CD4-positive, alpha-beta T cell treated with Interleukin-15 for 1 hour (primary cell): ENCODE measurements around the gene EPHA8.

Experiments used
- DNase-seq: peaks from one replicate; pipeline ENCODE4 v3.0.0-alpha.2; 2020

EPHA8 gene

GRCh38 chr1:22537441-22538139 lies 25.7 kb upstream of the EPHA8 start:
- no peak for DNase-seq

GRCh38 chr1:22539510-22540118 lies 23.7 kb upstream of the EPHA8 start:
- DNase-seq: no peak

DNA sequence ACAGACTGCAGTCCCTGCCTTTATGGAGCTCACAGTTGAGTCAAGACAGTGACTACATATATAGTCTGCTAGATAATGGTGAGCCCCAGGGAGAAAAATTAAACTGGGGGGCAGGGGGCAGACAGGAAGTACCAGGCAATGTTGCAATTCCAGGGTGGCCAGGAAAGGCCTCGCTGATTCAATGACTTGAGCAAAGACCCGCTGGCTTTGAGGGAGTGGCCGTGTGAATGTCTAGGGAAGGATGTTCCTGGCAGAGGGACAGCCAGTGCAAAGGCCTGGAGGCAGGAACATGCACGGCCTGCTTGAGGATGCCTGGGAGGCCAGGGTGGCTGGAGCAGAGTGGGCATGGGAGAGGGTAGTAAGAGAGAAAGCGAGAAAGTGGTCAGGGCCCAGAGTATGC lies 23.0 kb upstream of the EPHA8 start:
- no peak for DNase-seq

GRCh38 chr1:22542886-22543285 lies 20.4 kb upstream of the EPHA8 start:
- DNase-seq: no peak

GRCh38 chr1:22543679-22544078 lies 19.6 kb upstream of the EPHA8 start:
- no peak for DNase-seq

DNA sequence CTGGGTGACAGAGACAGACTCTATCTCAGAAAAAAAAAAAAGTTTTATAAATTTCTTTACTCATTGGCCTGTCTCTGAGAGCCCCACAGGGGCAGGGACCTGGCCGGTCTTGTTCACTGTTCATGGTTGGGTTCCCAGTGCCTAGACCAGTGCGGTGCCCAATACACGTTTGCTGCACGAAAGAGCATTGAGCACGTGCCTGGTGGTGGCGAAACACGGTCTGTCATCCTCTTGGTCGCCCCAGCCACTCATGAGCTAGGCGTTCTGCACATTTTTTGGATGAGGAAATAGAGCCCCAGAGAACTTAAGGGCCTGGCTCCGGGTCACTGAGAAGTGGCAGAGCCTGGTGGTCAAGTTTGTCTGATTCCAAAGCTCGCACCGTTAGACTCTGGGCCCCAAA lies 18.7 kb upstream of the EPHA8 start:
- DNase-seq: no peak

DNA sequence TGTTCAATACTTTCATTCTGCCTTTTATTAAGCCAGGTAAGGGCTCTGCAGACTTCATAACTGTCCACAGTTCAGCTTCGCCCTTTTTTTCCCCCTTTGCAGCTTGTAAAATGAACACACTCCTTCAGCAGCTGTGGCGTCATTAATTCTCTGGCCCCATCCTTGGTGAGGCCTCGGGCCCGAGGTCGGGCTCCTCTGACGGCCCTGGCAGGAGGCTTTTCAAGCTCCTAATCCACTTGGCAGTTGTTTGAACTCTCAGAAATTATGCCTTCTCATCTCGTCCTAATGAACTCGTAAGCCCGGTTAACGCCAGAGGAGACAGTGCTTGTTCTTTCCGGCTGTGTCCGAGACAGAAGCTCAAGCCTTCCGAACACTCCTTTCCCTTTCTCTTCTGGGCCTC lies 18.1 kb upstream of the EPHA8 start:
- no peak for DNase-seq

- no peak for DNase-seq
Observed at GRCh38 chr1:22547186-22547817, 16.0 kb upstream of the EPHA8 start.

- DNase-seq: no peak
Observed at GRCh38 chr1:22547818-22548462, 15.3 kb upstream of the EPHA8 start.

DNA sequence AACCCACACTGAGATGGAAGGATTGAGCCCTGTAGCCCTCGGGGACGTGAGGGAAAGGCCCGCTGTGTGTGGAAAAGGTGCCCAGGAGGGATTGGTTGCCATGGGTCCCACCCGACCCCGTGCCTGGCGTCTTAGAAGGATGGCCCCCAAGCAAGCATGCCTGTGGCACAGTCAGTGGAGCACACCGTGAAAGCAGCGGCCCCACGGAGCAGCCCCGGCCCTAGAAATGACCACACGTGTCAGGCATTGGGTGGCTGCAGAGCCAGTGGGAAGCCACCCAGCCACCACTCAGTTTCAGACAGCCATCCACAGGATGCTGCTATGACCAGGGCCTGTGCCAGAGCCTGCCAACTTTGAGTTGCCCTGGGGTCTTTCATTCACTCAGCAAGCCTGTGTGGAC lies 13.3 kb upstream of the EPHA8 start:
- DNase-seq: no peak

GRCh38 chr1:22551591-22551990 lies 11.7 kb upstream of the EPHA8 start:
- DNase-seq: no peak

GRCh38 chr1:22552021-22552420 lies 11.3 kb upstream of the EPHA8 start:
- no peak for DNase-seq

DNA sequence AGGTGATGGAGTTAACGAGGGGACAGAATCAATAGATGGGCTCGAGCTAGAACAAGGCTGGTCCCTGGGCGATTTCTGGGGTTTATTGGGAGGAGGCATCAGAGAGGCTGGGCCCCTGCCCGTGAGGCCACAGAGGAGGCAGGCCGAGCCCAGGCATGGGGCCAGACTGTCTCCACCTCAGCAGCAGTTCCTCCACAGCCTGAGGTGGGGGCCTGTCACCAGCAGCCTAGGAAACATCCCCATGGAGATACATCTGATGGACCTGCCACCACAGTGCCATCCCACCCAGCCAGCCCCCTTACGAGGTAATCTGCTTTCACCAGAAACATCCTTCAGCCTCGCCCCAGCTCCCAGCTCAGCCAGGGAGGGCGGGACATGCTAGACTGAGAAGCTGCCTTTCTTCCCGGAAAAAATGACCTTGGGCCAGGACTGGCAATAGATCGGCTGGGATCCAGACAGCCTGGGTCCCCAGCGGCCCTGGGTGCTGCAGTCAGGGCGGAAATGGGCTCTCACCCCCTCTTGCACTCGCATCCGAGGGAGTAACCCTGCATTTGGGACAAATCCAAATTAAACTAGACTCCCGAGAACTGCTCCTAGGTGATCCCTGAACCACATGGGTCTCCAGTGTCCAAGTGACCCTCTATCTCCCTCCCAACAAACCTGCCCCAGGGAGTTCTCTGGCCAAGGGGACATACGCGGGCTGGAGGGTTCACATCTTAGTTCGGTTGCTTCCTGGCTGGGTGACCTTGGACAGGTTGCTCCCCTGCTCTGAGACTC lies 10.0 kb upstream of the EPHA8 start:
- DNase-seq: no peak

GRCh38 chr1:22553991-22554522 lies 9.2 kb upstream of the EPHA8 start:
- no peak for DNase-seq

DNA sequence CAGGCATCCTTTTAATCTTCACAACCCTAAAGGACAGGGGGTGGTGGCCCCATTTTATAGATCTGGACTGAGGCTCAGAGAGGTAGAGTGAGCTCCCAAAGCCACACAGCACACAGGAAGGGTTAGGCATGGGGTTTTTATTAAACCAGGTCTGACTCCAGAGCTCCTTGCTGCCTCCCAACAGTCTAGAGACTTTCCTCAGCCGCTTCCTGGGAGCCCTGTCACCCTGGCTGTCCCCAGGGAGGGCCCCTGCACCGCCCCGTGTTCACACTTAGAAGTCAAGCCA lies 8.0 kb upstream of the EPHA8 start:
- DNase-seq: no peak

DNA sequence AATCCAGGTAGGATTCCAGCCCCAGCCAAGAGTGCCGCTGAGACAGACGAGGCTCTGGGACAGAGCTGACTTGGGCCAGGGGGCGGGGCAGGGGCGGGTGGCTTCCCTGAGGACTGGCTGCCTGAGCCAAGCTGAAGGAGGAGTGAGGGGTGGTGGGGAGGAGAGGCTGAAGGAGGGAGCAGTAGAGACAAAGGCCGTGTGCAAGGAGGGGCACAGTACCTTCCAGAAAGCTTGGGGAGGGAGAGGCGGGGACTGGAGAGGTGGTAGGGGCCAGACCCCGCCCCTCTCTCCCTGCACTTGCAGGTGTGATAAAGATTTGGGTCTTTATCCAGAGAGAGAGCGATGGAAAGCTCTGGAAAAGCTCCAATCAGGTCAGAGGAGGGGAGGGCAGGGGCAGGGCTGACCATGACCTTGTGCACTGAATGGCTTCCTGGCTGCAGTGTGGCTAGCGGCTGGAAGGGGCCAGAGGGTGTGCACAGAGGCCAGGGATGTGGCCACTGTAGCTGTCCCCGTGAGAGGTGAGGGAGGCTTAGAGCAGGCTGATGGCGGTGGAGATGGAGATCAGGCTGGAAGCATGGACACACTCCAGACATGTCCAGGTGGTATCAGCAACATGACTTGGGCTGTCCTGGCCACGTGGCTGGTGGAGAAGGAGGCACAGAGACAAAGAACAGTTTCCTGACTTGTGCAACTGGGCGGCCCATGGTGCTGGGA lies 6.7 kb upstream of the EPHA8 start:
- no peak for DNase-seq

DNA sequence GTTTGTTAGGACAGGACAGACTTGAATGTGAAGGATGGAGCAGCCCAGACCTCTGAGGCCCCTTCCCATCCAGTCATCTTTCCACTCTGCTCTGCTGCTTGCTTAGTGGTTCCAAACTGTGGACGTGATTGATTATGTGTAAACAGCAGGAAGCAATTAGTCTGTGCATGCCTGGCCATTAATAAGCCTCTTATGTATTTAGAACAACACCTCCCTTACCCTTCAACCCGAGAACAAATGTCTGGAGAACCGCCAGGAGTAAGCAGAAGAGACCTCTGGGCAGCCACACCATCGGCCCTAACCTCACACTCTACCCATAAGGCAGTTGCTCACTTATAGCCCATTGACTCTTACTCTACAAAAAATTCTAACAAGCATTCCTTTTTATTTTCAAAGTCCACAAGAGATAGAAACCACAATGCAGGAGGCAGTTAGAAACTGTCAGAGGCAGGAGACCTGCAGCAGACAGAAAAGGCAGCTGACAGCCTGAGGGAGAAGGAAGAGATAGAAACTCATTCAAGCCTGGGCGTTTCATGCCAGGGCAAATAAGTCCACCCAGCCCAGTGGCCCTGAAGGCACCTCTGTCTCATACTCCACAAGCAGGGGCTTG lies 5.8 kb upstream of the EPHA8 start:
- no peak for DNase-seq

DNA sequence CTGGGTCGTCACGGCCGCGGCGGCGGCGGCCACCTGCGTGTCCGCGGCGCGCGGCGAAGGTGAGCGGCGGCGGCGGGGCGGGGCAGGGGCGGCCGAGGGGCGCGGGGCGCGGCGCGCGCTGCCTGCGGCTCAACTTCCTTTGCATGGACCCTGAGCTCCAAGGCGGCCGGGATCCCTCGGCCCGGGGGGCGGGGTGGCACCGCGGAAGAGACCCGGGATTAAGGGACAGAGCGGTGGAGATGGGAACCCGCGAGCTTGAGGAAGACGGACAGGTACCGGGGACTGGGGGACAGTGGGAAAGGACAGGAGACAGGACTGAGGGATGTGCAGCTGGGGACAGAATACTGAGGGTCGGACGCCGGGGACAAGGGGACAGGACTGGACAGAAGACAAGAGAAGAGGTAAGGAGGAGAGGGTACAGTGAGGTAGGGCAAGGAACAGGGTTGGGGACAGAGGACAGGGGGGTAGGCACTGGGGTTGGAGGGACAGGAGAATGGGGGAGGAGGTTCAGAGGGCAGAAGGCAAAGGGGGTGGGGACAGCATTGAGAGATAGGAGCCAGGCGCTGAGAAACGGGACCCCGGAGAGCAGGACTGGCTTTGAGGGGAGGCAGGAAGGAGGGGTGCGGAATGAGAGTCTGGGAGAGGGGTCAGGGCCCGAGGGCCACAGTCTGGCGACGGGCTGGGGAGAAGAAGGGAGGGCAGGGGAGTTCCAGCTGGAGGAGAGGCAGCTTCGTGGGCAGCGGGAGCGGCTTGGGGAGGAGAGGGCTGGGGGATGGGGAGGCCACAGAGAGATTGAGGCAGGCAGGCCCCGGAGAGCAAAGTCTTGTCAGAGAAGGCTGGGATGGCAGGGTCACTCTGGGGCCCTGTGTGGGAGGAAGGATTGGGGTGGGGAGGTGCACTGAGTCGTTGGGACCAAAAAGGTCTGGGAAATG lies 648 bp downstream of the EPHA8 start:
- no peak for DNase-seq

- DNase-seq: no peak
Observed at GRCh38 chr1:22566161-22566560, 2.9 kb downstream of the EPHA8 start.

DNA sequence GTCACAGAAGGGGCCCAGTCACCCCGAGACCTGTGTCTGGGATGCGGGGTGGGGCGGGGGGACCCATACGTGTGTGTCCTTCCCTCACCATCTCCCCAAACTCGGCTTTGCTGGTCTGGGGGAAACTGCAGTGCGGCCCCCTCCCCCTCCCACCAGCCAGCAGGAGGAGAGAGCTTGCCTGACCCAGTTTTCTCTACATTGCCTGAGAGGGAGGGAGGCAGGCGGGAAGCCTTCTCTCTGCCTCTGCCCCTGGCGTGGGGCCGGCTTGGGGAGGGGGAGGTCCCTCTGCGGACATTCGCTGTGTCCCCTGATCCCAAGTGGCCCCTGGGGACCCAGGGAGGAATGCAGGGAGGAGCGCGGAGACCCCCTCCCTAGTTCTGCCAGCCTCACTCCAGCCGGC lies 3.9 kb downstream of the EPHA8 start:
- no peak for DNase-seq

GRCh38 chr1:22567994-22568393 lies 4.7 kb downstream of the EPHA8 start:
- no peak for DNase-seq
